ENCODE results near the gene CRISPLD2.

The CRISPLD2 gene

DNA sequence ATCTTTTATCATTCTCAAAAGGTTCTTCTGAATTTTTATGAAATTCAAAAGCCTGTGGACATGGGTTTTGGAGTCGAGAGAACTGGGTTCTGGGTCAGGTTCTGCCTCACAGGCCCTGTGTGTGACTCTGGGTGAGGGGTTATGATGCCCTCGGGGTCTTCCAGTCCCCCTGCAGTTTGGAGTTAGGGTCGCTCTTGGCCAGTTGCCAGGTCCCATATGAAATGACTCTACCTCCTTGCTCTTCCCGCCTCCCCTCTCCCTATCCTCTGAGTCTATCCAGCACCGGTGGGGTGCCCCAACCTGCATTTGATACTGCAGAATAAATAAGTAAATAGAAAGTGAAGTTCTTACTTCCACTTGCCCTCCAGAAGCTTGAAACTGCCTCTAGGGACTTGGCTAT lies 137.4 kb downstream of the CRISPLD2 start:
- no peak for DNase-seq (ENCODE audit: low spot score)

DNA sequence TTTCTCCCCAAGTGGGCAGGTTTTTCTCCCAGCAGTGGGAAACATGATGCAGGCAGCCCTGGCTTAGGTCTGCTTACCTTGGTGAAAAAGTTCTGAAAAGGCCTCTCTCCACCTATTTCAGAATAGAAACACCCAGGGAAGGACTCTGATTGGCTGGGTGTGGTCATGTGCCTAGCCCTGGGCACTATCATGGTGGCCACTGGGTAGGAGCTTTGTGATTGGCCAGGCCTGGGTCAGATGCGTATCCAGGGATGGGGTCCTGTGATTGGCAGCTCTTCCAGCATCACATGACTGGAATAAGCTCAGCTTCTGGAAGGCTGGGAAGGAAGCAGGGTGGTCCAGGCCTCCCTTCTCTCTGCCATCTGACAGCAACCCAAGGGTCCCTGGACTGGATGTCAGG lies 138.0 kb downstream of the CRISPLD2 start:
- no peak for DNase-seq (ENCODE audit: low spot score)

Data from hematopoietic multipotent progenitor cell treated with erythropoietin and hydrocortisone succinate and interleukin-3 and kit ligand, for 17 days (in vitro differentiated cells).